ENCODE measurements around the gene SLC9A3. TPM values are rescaled to one million over a fixed set of nuclear protein-coding genes. Genes with fewer than 3 reads are reported as not detected.

Gene SLC9A3
- polyA plus RNA-seq, 1 donor: 203 TPM

- Histone ChIP-seq H3K27ac (ENCODE audit: low read length) (no peak overlapping the region), H3K4me3 (ENCODE audit: low read length) (no peak overlapping the region), H3K36me3 (ENCODE audit: control insufficient read depth, insufficient read depth, low read length) (no peaks in the 10 kb centered on the region), H3K27me3 (ENCODE audit: control insufficient read depth, insufficient read depth, low read length) (no peaks in the 10 kb centered on the region), H3K4me1 (ENCODE audit: control insufficient read depth, insufficient read depth, low read length) (no peaks in the 10 kb centered on the region), H3K9me3 (ENCODE audit: control insufficient read depth, low read depth, low read length) (peaks cover 5% of the 10 kb centered on the region)
- WGBS (ENCODE audit: insufficient coverage, low lambda C conversion rate): no CpG with 5 or more reads among the region's 13 CpGs
- no peak for DNase-seq
These were observed 102.3 kb downstream of the SLC9A3 start for GRCh38 chr5:421901-422300.

GRCh38 chr5:421287-421880 is 102.9 kb downstream of the SLC9A3 start:
- Histone ChIP-seq H3K4me3 (ENCODE audit: low read length) (no peak overlapping the region), H3K36me3 (ENCODE audit: control insufficient read depth, insufficient read depth, low read length) (no peaks in the 10 kb centered on the region), H3K27ac (ENCODE audit: low read length) (no peak overlapping the region), H3K27me3 (ENCODE audit: control insufficient read depth, insufficient read depth, low read length) (no peaks in the 10 kb centered on the region), H3K9me3 (ENCODE audit: control insufficient read depth, low read depth, low read length) (peaks cover 5% of the 10 kb centered on the region), H3K4me1 (ENCODE audit: control insufficient read depth, insufficient read depth, low read length) (peaks cover 1% of the 10 kb centered on the region)
- WGBS (ENCODE audit: insufficient coverage, low lambda C conversion rate): no CpG with 5 or more reads among the region's 34 CpGs
- no peak for DNase-seq

- H3K27me3 ChIP-seq (ENCODE audit: control insufficient read depth, insufficient read depth, low read length): no peaks in the 10 kb centered on the region
- no peak for DNase-seq
- no peaks in the 10 kb centered on the region for H3K36me3 ChIP-seq (ENCODE audit: control insufficient read depth, insufficient read depth, low read length)
- H3K27ac ChIP-seq (ENCODE audit: low read length): no peak overlapping the region
- peaks cover 8% of the 10 kb centered on the region for H3K4me1 ChIP-seq (ENCODE audit: control insufficient read depth, insufficient read depth, low read length)
- peaks cover 10% of the 10 kb centered on the region for H3K9me3 ChIP-seq (ENCODE audit: control insufficient read depth, low read depth, low read length)
- H3K4me3 ChIP-seq (ENCODE audit: low read length): no peak overlapping the region
- no CpG with 5 or more reads among the region's 52 CpGs for WGBS (ENCODE audit: insufficient coverage, low lambda C conversion rate)
These were observed 103.5 kb downstream of the SLC9A3 start for GRCh38 chr5:420632-421286.

Other genes starting within 250 kb of the SLC9A3 start
- gene AHRR, start 202.7 kb downstream of the SLC9A3 start, polyA plus RNA-seq: 3.9 TPM
- gene EXOC3, start 81.3 kb downstream of the SLC9A3 start, polyA plus RNA-seq: 59.1 TPM
- gene CEP72, start 87.9 kb upstream of the SLC9A3 start, polyA plus RNA-seq: 8.5 TPM
- 8.8 TPM for gene TPPP, start 168.9 kb upstream of the SLC9A3 start, polyA plus RNA-seq